DOHH2 (cell line): ENCODE results near the gene CYP26B1.

Source experiments
- H3F3A ChIP-seq: fragments of 200-600 bp; sonication (generic), shearing (Covaris generic); 2 replicates; pipeline ENCODE4 v1.6.0; 2016; ENCODE audit warnings: antibody characterized with exemption, mild to moderate bottlenecking; ENCODE audit not compliant: control insufficient read depth, insufficient read depth
- H3K27ac ChIP-seq: fragments of 200-600 bp; sonication (generic); 2 replicates; pipeline ENCODE4 v1.5.1; 2014; ENCODE audit warnings: low read depth, mild to moderate bottlenecking, low read length, moderate library complexity
- H3K27me3 ChIP-seq: fragments of 200-600 bp; sonication (generic); 2 replicates; pipeline ENCODE4 v1.6.1; 2014; ENCODE audit warnings: mild to moderate bottlenecking, low read length, mixed read lengths; ENCODE audit not compliant: control insufficient read depth
- H3K36me3 ChIP-seq: fragments of 200-600 bp; sonication (generic); 2 replicates; pipeline ENCODE4 v1.6.1; 2014; ENCODE audit warnings: mild to moderate bottlenecking, low read length, moderate library complexity, mixed read lengths; ENCODE audit not compliant: control insufficient read depth
- H3K4me1 ChIP-seq: fragments of 200-600 bp; sonication (generic); 2 replicates; pipeline ENCODE4 v1.6.1; 2014; ENCODE audit warnings: mild to moderate bottlenecking, low read length, mixed read lengths; ENCODE audit not compliant: control insufficient read depth
- H3K4me2 ChIP-seq: fragments of 200-600 bp; sonication (generic); 2 replicates; pipeline ENCODE4 v1.6.0; 2014; ENCODE audit warnings: mild to moderate bottlenecking, low read length, moderate library complexity
- H3K4me3 ChIP-seq: fragments of 200-600 bp; sonication (generic); 2 replicates; pipeline ENCODE4 v1.5.1; 2014; ENCODE audit warnings: mild to moderate bottlenecking, low read length, mixed read lengths
- H3K79me2 ChIP-seq: fragments of 200-600 bp; sonication (generic); 2 replicates; pipeline ENCODE4 v1.6.1; 2014; ENCODE audit warnings: mild to moderate bottlenecking, low read length, mixed read lengths; ENCODE audit not compliant: control insufficient read depth
- H3K9me2 ChIP-seq: fragments of 200-600 bp; sonication (generic); replicated peaks from 2 replicates; pipeline ENCODE4 v1.6.1; 2014; ENCODE audit warnings: mild to moderate bottlenecking, low read length, mixed read lengths; ENCODE audit not compliant: control insufficient read depth
- H3K9me3 ChIP-seq: fragments of 200-600 bp; sonication (generic); 2 replicates; pipeline ENCODE4 v1.6.1; 2014; ENCODE audit warnings: antibody characterized with exemption, low read length, mixed read lengths; ENCODE audit not compliant: control insufficient read depth, insufficient read depth
- H4K20me1 ChIP-seq: fragments of 200-600 bp; sonication (generic); 2 replicates; pipeline ENCODE4 v1.6.0; 2014; ENCODE audit warnings: low read depth, mild to moderate bottlenecking, antibody characterized with exemption, low read length, moderate library complexity; ENCODE audit not compliant: control insufficient read depth, insufficient read depth
- CTCF ChIP-seq: fragments of 200-600 bp; sonication (generic); IDR thresholded peaks from one replicate; pipeline ENCODE4 v1.5.1; 2014; ENCODE audit warnings: antibody characterized with exemption, mild to moderate bottlenecking, low read depth, low read length; ENCODE audit not compliant: poor library complexity, severe bottlenecking
- EZH2phosphoT487 ChIP-seq: fragments of 200-600 bp; sonication (generic); IDR thresholded peaks from 2 replicates; pipeline ENCODE4 v1.6.1; 2017; ENCODE audit warnings: borderline replicate concordance, mild to moderate bottlenecking, antibody characterized with exemption, low read length, moderate library complexity, mixed read lengths

CYP26B1 gene

DNA sequence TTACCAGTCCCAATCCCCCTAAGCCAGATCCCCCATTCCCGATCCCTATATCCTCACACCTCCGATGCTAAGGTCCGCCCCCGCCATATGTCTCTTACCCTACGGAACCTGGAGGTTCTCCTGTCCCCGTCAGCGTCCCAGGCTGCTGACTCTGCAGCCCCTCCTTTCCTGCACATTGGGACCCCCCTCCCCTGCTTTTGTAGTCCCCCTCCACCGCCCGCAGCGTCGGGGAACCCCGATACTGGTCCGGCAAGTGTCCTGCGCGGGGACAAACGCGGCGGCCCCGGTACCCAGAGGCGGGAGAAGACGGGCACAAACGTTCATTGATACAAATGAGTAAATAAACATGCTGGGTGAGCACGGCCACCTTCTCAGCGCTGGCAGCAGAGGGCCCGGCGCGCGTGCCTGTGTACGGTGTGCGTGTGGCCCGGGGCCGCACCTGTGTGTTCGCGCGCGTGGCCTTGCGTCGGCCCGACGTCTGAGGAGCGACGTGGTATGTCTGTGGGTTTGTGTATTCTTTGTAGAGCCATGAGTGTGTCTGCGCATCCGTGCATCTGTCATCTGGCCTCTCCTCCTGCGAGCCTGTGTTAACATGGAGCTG lies 2.0 kb upstream of the CYP26B1 start:
- Histone ChIP-seq H3K4me2 (no peak overlapping the region), H3K27me3 (peaks cover 32% of the 10 kb centered on the region), H3K4me3 (no peak overlapping the region), H3K27ac (no peak overlapping the region), H3K9me2 (no peaks in the 10 kb centered on the region), H3K36me3 (no peaks in the 10 kb centered on the region), H3K4me1 (no peaks in the 10 kb centered on the region), H3F3A (no peaks in the 10 kb centered on the region), H4K20me1 (no peaks in the 10 kb centered on the region), H3K9me3 (no peaks in the 10 kb centered on the region), H3K79me2 (no peaks in the 10 kb centered on the region)
- TF ChIP-seq CTCF (no peak), EZH2phosphoT487 (no peak)

DNA sequence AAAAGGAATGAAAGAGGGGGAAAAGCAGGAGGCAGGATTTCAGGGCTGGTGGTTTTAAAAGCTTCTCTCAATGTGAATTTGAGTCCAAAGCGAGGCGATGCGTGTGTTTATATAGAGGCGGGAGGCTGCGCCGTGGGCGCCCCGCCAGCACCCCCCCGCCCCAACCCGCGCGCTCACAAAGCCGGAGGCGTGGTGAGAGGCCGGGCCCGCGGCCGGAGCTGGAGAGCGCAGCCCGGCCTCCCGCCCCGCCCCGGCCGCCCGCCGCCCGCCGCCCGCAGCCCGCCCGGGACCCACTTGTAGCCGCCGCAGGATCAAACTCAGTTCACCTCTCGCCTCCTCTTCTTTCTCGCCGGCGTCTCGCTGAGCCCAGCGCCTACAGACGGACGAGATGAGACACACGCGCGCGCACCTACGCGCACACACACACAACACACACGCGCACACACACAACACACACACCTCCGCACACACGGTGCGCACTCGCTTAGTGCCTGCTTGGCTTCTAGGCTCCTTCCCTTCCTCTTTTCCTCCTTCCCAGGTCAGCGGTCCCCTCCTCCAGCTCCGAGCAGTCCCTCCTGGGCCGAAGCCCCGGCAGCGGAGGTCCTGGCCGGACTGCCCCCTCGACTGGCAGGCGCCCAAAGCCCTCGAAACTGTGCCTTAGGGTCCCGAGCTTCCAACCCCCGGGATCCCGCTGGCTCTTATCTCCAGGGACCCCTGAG lies 1.3 kb upstream of the CYP26B1 start:
- Histone ChIP-seq H3K4me2 (no peak overlapping the region), H3K4me3 (no peak overlapping the region), H3K36me3 (no peaks in the 10 kb centered on the region), H3K27me3 (peaks cover 32% of the 10 kb centered on the region), H3K9me3 (no peaks in the 10 kb centered on the region), H3K4me1 (no peaks in the 10 kb centered on the region), H4K20me1 (no peaks in the 10 kb centered on the region), H3K9me2 (no peaks in the 10 kb centered on the region), H3K27ac (no peak overlapping the region), H3K79me2 (no peaks in the 10 kb centered on the region), H3F3A (no peaks in the 10 kb centered on the region)
- no peak for TF ChIP-seq CTCF
- TF ChIP-seq EZH2phosphoT487, result no peak

GRCh38 chr2:72148003-72148836 lies 558 bp upstream of the CYP26B1 start:
- H3K79me2 ChIP-seq, result no peaks in the 10 kb centered on the region
- no peaks in the 10 kb centered on the region for H3F3A ChIP-seq
- no peaks in the 10 kb centered on the region for H3K4me1 ChIP-seq
- no peaks in the 10 kb centered on the region for H3K36me3 ChIP-seq
- TF ChIP-seq EZH2phosphoT487 (peak; percentile 89), CTCF (no peak)
- H3K9me3 ChIP-seq, result no peaks in the 10 kb centered on the region
- no peak overlapping the region for H3K27ac ChIP-seq
- H3K27me3 ChIP-seq, result peaks cover 32% of the 10 kb centered on the region
- H3K4me3 ChIP-seq, result no peak overlapping the region
- H4K20me1 ChIP-seq, result no peaks in the 10 kb centered on the region
- no peaks in the 10 kb centered on the region for H3K9me2 ChIP-seq
- no peak overlapping the region for H3K4me2 ChIP-seq
